Brain microvascular endothelial cell (primary cell): ENCODE data around the gene PIEZO1.
A peak's percentile ranks its signal among the peaks of the same experiment; 100 is the strongest.

ENCODE experiments used
- DNase-seq: peaks from one replicate; pipeline ENCODE4 v3.0.0-alpha.2; 2020
- H3K27ac ChIP-seq: fragments of 250-450 bp; sonication (Bioruptor Pico); 2 replicates; pipeline ENCODE4 v1.5.1; 2020; ENCODE audit warnings: mild to moderate bottlenecking, moderate library complexity
- H3K27me3 ChIP-seq: fragments of 250-450 bp; sonication (Bioruptor Pico); replicated peaks from 2 replicates; pipeline ENCODE4 v1.5.1; 2020; ENCODE audit warnings: mild to moderate bottlenecking
- H3K36me3 ChIP-seq: fragments of 250-450 bp; sonication (Bioruptor Pico); replicated peaks from 2 replicates; pipeline ENCODE4 v1.5.1; 2020; ENCODE audit warnings: mild to moderate bottlenecking
- H3K4me3 ChIP-seq: 2 replicates; pipeline ENCODE4 v1.5.1; 2011; ENCODE audit warnings: low read depth, mild to moderate bottlenecking, control low read depth, low read length, moderate library complexity
- CTCF ChIP-seq: IDR thresholded peaks from 2 replicates; pipeline ENCODE4 v1.5.1; 2011; ENCODE audit warnings: low read depth, mild to moderate bottlenecking, moderate library complexity, low read length, control low read depth, inconsistent platforms; ENCODE audit errors: missing control alignments
- in situ Hi-C: cut with HindIII; loops from 2 replicates; pipeline ENCODE4 v1.10.0; 2017; ENCODE audit warnings: low sequenced_read_pairs, low pct_ligation_motif_present

The PIEZO1 gene

GRCh38 chr16:88785106-88785924, at the start of gene PIEZO1:
Gene PIEZO1, minus strand, starts transcription at chr16:88785220. Its CDS starts 256 bp downstream, at chr16:88784964.
- Histone ChIP-seq H3K27me3 (no peaks in the 10 kb centered on the region), H3K36me3 (no peaks in the 10 kb centered on the region), H3K4me3 (peak within 1 kb of the TSS; percentile 65), H3K27ac (peak within 1 kb of the TSS; percentile 95)
- DNase-seq = no peak
- TF ChIP-seq CTCF = peak; percentile 71
- in situ Hi-C loops = loop anchor here (10.0 kb wide), 1 partner anchor 101 kb away; the partner anchor contains the start of gene SNAI3

GRCh38 chr16:88834670-88835069, 49.6 kb upstream of the PIEZO1 start:
- Histone ChIP-seq H3K27ac (no peak overlapping the region), H3K36me3 (peaks cover 10% of the 10 kb centered on the region), H3K27me3 (no peaks in the 10 kb centered on the region), H3K4me3 (no peak overlapping the region)
- DNase-seq = no peak
- in situ Hi-C loops = no loop called here
- TF ChIP-seq CTCF = no peak

- Histone ChIP-seq H3K27me3 (no peaks in the 10 kb centered on the region), H3K4me3 (no peak overlapping the region), H3K36me3 (no peaks in the 10 kb centered on the region), H3K27ac (no peak overlapping the region)
- DNase-seq = no peak
- no peak for TF ChIP-seq CTCF
- in situ Hi-C loops = no loop called here
These were observed 48.1 kb upstream of the PIEZO1 start for GRCh38 chr16:88833086-88833485.

GRCh38 chr16:88831838-88832237, 46.8 kb upstream of the PIEZO1 start:
- in situ Hi-C loops = no loop called here
- TF ChIP-seq CTCF = peak; percentile 33
- H3K27me3 ChIP-seq = no peaks in the 10 kb centered on the region
- no peak for DNase-seq
- H3K36me3 ChIP-seq = no peaks in the 10 kb centered on the region
- H3K27ac ChIP-seq = no peak overlapping the region
- H3K4me3 ChIP-seq = no peak overlapping the region

- H3K36me3 ChIP-seq = no peaks in the 10 kb centered on the region
- in situ Hi-C loops = no loop called here
- no peaks in the 10 kb centered on the region for H3K27me3 ChIP-seq
- TF ChIP-seq CTCF = no peak
- H3K4me3 ChIP-seq = no peak overlapping the region
- DNase-seq = no peak
- H3K27ac ChIP-seq = no peak overlapping the region
These were observed 45.8 kb upstream of the PIEZO1 start for GRCh38 chr16:88830783-88831182.

GRCh38 chr16:88830258-88830657, 45.2 kb upstream of the PIEZO1 start:
- in situ Hi-C loops = no loop called here
- no peak for DNase-seq
- no peaks in the 10 kb centered on the region for H3K27me3 ChIP-seq
- H3K4me3 ChIP-seq = no peak overlapping the region
- no peak for TF ChIP-seq CTCF
- no peaks in the 10 kb centered on the region for H3K36me3 ChIP-seq
- no peak overlapping the region for H3K27ac ChIP-seq
